ENCODE data around the gene PLXND1.
A peak's percentile ranks its signal among the peaks of the same experiment; 100 is the strongest.

PLXND1 gene

GRCh38 chr3:129627350-129628168 is 21.1 kb upstream of the PLXND1 start:
- DNase-seq, result peak; percentile 75

GRCh38 chr3:129626744-129627349 is 20.4 kb upstream of the PLXND1 start:
- peak; percentile 71 for DNase-seq

- no peak for DNase-seq
Measured at GRCh38 chr3:129625072-129625874, 18.8 kb upstream of the PLXND1 start.

GRCh38 chr3:129624347-129625071 is 18.0 kb upstream of the PLXND1 start:
- DNase-seq, result no peak

- no peak for DNase-seq
Measured at GRCh38 chr3:129623447-129624118, 17.1 kb upstream of the PLXND1 start.

- DNase-seq, result no peak
Measured at GRCh38 chr3:129622933-129623332, 16.5 kb upstream of the PLXND1 start.

- DNase-seq, result no peak
Measured at GRCh38 chr3:129622226-129622874, 15.9 kb upstream of the PLXND1 start.

GRCh38 chr3:129621626-129622225 is 15.2 kb upstream of the PLXND1 start:
- DNase-seq, result no peak

- no peak for DNase-seq
Measured at GRCh38 chr3:129620828-129621559, 14.5 kb upstream of the PLXND1 start.

- no peak for DNase-seq
Measured at GRCh38 chr3:129619726-129620162, 13.3 kb upstream of the PLXND1 start.

- no peak for DNase-seq
Measured at GRCh38 chr3:129618901-129619671, 12.6 kb upstream of the PLXND1 start.

GRCh38 chr3:129618186-129618820 is 11.8 kb upstream of the PLXND1 start:
- DNase-seq, result no peak

- no peak for DNase-seq
Measured at GRCh38 chr3:129617381-129618185, 11.1 kb upstream of the PLXND1 start.

- no peak for DNase-seq
Measured at GRCh38 chr3:129616713-129617112, 10.2 kb upstream of the PLXND1 start.

GRCh38 chr3:129616291-129616690 is 9.8 kb upstream of the PLXND1 start:
- DNase-seq, result no peak

- no peak for DNase-seq
Measured at GRCh38 chr3:129615751-129616281, 9.3 kb upstream of the PLXND1 start.

- DNase-seq, result no peak
Measured at GRCh38 chr3:129614927-129615363, 8.5 kb upstream of the PLXND1 start.

GRCh38 chr3:129614435-129614834 is 8.0 kb upstream of the PLXND1 start:
- no peak for DNase-seq
